GM18508 (cell line): Measurements from ENCODE around the gene OPN1MW3.
"Not testable (repeated sequence)": the region's sequence is repeated elsewhere in the genome, so short reads cannot be mapped to it uniquely, and the experiment has no call there.

Source experiments
- ATAC-seq: cut with Tn5 transposase; IDR thresholded peaks from one replicate; pipeline ENCODE4 v1.9.1; 2021; ENCODE audit warnings: moderate number of reproducible peaks; ENCODE audit not compliant: insufficient read depth, unreplicated experiment

Gene OPN1MW3

GRCh38 chrX:154257282-154257681 lies at the start of gene OPN1MW3:
Gene OPN1MW3, plus strand, starts transcription at chrX:154257582. Its CDS starts 38 bp downstream, at chrX:154257620.
- not testable (repeated sequence) for ATAC-seq

DNA sequence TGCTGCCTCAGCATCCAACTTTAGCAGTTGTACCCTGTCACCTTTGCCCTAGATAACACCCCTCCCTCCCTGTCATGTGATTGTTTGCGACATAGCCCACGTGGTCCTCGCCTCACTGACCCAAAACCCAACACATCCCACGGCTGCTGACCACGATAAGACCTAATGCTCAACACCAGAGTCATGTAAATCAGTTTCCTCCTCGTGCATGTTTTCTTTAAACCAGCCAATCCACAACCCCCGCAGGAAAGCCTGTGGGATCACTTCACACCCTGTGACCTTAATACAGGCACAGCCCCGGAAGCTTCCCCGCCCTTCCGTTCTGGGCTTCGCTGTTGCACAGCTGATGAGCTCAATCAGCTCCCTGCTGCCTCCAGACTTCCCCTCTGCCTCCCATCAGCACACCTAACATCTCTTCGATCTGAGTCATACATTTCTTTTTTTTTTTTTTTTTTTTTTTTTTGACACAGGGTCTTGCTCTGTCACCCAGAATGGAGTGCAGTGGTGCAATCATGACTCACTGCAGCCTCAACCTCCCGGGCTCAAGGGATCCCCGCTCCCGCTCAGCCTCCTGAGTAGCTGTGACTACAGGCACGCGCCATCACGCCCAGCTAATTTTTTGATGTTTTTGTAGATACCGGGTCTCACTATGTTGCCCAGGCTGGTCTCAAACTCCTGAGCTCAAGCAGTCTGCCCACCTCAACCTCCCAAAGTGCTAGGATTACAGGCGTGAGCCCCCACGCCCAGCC lies 47.5 kb upstream of the OPN1MW3 start:
- ATAC-seq: not testable (repeated sequence)

DNA sequence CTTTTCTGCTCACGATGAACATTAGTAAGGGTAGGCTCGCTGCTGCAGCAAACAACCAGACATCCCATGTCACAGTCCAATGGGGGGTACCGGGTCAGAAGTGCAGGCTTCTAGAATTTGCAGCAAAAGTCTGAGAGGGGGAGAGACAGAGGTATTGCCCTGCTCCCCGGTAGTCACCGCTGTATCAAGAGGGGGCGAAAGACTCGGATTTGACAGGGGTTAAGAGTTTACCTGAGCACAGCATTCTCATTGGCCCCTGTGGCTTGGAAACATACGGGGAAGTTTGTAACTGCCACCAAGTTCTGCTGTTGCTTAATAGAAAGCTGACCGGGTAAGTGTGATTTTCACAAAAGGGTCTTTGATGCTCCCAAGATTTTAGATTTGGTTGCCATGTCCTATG lies 46.3 kb upstream of the OPN1MW3 start:
- not testable (repeated sequence) for ATAC-seq

DNA sequence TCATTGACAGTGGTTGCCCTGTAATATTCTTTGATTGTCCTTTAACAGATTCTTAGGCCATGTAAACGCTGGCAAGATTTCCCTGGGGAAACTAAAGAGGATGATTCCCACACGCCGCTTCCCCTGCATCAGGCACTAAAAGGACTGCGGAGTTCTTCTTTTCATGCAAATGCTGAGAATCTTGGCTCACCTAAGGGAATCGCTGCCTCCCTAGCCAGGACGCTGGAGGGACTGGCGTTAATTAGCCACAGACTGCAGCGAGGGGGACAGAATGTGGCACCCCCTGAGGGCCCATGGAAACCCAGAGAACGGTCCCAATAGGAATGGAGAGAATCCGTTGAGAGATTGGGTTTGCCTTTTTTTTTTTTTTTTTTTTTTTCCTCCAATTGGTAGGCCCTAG lies 45.9 kb upstream of the OPN1MW3 start:
- not testable (repeated sequence) for ATAC-seq

DNA sequence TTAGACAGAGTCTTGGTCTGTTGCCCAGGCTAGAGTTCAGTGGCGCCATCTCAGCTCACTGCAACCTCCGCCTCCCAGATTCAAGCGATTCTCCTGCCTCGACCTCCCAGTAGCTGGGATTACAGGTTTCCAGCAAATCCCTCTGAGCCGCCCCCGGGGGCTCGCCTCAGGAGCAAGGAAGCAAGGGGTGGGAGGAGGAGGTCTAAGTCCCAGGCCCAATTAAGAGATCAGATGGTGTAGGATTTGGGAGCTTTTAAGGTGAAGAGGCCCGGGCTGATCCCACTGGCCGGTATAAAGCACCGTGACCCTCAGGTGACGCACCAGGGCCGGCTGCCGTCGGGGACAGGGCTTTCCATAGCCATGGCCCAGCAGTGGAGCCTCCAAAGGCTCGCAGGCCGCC lies 37.9 kb upstream of the OPN1MW3 start, which contains the start of gene OPN1MW2:
OPN1MW2 (plus strand) TSS at position 301 of the 400 bp plus-strand sequence; CDS start at position 361, 60 bp downstream.
- not testable (repeated sequence) for ATAC-seq

GRCh38 chrX:154225292-154225691 lies 32.1 kb upstream of the OPN1MW3 start:
- not testable (repeated sequence) for ATAC-seq

DNA sequence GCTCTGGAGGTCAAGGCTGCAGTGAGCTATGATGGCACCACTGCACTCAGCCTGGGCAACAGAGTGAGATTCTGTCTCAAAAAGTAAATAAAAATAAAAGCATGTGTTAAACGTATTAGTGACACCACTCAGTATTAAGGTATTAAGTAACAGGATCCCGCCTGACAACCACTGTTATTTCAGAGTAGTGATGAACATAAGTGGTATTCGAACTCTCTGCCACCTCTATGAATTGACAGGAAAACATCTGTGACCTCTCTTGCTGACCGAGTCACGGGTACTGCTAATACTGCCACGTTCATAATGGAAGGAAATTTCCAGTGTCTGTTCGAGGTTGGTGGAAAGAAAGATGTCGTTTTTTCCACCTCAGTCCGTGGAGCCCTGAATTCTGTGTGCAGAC lies 30.7 kb upstream of the OPN1MW3 start:
- ATAC-seq: not testable (repeated sequence)

GRCh38 chrX:154231443-154231842 lies 25.9 kb upstream of the OPN1MW3 start:
- ATAC-seq: not testable (repeated sequence)

DNA sequence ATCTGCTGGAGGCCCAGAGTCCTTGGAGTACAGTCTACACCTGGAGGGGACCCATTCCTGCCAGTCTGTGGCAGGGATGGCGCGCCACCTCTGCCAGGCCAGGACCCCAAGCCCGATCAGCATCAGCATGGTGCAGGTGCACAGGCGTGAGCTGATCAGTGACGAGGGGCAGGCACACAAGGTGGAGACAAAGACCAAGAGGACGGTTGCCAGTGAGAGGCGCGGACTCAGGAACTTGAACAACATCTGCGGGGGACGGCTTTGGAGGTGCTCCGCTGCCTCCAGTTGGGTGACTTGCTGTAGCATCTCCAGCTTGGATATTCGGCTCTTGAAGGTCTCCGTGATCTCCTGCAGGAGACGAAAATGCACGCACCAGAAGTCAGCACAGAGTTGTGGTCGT lies 23.8 kb upstream of the OPN1MW3 start:
- ATAC-seq: not testable (repeated sequence)

DNA sequence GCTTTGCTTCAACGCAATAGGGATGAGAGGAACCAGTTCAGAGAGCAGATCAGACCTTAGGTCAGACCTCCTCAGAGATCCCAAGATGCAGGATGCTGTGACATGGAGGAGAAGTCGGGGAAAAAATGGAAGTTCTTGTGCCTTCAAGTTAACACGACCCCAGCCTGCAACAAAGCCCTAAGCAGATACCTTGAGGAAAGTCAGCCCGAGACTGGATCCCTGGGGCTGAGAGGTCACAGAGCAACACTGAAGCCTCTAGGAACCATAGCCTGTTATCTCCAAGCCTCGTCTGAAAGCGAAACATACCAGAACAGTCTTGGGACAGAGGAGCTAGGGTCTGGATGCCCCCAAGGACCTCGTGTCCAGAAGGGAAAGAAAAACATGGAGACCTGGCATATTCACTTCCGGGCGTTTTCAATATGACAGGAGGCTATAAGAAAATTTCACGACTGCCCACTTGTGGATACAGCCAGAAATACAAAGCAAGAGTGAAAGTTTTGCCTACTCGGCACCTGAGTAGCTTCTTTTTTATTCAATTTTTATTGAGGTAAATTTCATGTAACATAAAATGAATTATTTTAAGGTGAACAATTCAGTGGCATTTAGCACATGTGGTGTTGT lies 18.3 kb upstream of the OPN1MW3 start:
- ATAC-seq: not testable (repeated sequence)

DNA sequence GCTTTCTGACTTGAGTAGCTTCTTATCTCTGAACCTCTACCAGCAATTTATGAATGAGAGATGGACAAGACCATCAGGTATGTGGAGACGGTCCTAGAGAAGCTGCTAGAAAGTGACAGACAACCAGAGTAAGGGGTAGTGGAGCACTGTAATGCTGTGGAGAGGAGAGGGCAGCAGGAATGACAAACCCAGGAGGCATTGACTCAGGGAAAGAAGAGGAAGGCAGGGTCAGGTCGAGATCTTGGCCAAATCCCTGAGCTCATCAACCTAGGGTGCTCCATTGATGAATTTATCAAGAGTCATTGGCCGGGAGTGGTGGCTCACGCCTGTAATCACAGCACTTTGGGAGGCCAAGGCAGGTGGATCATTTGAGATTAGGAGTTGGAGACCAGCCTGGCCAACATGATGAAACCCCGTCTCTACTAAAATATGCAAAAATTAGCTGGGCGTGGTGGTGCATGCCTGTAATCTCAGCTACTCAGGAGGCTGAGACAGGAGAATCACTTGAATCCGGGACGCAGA lies 17.3 kb upstream of the OPN1MW3 start:
- ATAC-seq: not testable (repeated sequence)

- ATAC-seq: not testable (repeated sequence)
Measured at GRCh38 chrX:154247377-154248045, 9.9 kb upstream of the OPN1MW3 start.

DNA sequence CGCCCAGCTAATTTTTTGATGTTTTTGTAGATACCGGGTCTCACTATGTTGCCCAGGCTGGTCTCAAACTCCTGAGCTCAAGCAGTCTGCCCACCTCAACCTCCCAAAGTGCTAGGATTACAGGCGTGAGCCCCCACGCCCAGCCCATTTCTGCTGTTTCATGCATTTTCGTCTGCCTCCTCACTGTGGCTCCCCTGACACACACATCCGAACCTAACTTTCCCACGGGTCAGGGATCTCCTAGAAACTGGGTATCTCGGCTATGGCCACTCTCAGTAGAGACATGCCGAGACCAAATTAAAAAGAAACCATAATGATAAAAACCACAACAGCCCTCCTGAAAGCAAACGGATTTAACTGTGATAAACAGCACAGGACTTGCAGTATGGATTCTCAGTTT lies 9.3 kb upstream of the OPN1MW3 start:
- not testable (repeated sequence) for ATAC-seq

DNA sequence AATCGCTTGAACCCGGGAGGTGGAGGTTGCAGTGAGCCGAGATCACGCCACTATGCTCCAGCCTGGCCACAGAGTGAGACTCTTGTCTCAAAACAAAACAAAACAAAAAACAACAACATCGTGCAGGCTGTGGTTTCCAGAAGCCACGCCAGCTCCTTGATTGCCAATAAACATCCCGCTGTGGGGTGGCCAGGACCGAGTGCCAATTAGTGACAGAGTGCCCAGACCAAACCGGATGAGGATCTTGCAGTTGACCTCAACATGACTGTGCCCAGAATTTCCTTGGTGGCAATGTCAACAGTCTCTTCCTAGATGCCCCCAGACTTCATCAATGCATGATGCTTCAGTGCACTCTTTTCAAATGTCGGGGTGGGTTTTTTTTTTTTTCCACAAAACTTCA lies 1.3 kb downstream of the OPN1MW3 start:
- not testable (repeated sequence) for ATAC-seq

DNA sequence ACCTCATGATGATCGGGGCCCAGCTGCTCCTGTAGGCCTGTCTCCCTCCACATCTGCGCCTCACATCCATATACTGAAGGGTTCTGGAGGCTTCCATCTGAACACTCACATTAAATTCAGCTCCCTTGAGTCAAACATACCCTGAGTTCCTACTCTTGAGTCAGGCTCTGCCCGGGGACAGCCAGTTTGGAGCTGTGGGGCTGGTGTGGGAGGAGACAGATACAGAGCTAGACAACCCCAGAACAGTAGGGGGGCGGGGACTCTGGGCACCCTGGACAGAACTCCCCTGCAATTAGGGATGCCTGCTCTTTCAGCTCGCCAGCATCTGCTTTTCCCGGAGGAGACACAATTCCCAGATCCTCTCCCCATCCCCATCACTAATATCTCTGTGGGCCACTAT lies 5.7 kb downstream of the OPN1MW3 start:
- not testable (repeated sequence) for ATAC-seq

GRCh38 chrX:154269245-154269644 lies 11.9 kb downstream of the OPN1MW3 start:
- not testable (repeated sequence) for ATAC-seq

DNA sequence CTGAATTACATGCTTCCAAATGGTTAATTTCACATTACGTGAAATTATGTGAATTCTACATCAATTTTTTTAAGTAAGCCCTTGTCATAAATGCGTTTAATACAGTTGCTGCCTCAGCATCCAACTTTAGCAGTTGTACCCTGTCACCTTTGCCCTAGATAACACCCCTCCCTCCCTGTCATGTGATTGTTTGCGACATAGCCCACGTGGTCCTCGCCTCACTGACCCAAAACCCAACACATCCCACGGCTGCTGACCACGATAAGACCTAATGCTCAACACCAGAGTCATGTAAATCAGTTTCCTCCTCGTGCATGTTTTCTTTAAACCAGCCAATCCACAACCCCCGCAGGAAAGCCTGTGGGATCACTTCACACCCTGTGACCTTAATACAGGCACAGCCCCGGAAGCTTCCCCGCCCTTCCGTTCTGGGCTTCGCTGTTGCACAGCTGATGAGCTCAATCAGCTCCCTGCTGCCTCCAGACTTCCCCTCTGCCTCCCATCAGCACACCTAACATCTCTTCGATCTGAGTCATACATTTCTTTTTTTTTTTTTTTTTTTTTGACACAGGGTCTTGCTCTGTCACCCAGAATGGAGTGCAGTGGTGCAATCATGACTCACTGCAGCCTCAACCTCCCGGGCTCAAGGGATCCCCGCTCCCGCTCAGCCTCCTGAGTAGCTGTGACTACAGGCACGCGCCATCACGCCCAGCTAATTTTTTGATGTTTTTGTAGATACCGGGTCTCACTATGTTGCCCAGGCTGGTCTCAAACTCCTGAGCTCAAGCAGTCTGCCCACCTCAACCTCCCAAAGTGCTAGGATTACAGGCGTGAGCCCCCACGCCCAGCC lies 27.3 kb downstream of the OPN1MW3 start:
- ATAC-seq: not testable (repeated sequence)

GRCh38 chrX:154286406-154286805 lies 29.0 kb downstream of the OPN1MW3 start:
- not testable (repeated sequence) for ATAC-seq

- no peak for ATAC-seq
Measured at GRCh38 chrX:154294791-154295574, 37.6 kb downstream of the OPN1MW3 start, which contains the start of gene TEX28. Gene TEX28, minus strand, starts transcription at chrX:154295124. Its CDS starts 3,007 bp downstream, at chrX:154292117.
